Osteocyte (in vitro differentiated cells): ENCODE measurements around the gene LRIT1. TPM values are rescaled to one million over a fixed set of nuclear protein-coding genes. Genes with fewer than 3 reads are reported as not detected.

Source experiments
- DNase-seq: peaks from one replicate; pipeline ENCODE4 v3.0.0; 2021; ENCODE audit warnings: mixed read lengths; ENCODE audit not compliant: unreplicated experiment; ENCODE audit errors: extremely low spot score
- H3K27ac Mint-ChIP-seq: one replicate; pipeline ENCODE4 v1.8.0; 2021; ENCODE audit warnings: mild to moderate bottlenecking, mixed read lengths; ENCODE audit not compliant: unreplicated experiment
- H3K27me3 Mint-ChIP-seq: one replicate; pipeline ENCODE4 v1.8.0; 2021; ENCODE audit warnings: mixed read lengths; ENCODE audit not compliant: unreplicated experiment
- H3K36me3 Mint-ChIP-seq: one replicate; pipeline ENCODE4 v1.8.0; 2021; ENCODE audit warnings: mixed read lengths; ENCODE audit not compliant: unreplicated experiment
- H3K4me1 Mint-ChIP-seq: one replicate; pipeline ENCODE4 v1.8.0; 2021; ENCODE audit warnings: mixed read lengths; ENCODE audit not compliant: unreplicated experiment
- H3K4me3 Mint-ChIP-seq: one replicate; pipeline ENCODE4 v1.8.0; 2021; ENCODE audit warnings: mild to moderate bottlenecking, moderate library complexity, mixed read lengths; ENCODE audit not compliant: unreplicated experiment
- H3K9me3 Mint-ChIP-seq: one replicate; pipeline ENCODE4 v1.8.0; 2021; ENCODE audit warnings: mixed read lengths; ENCODE audit not compliant: unreplicated experiment
- CTCF ChIP-seq: fragments of 200-600 bp; sonication (generic); IDR thresholded peaks from 2 replicates; pipeline ENCODE4 v1.5.0; 2021; ENCODE audit warnings: antibody characterized with exemption, mild to moderate bottlenecking, moderate library complexity
- total RNA-seq: library from RNA; stranded (reverse); gene quantifications from 2 replicates; pipeline ENCODE4 v1.2.1, GENCODE V29; 2021

Gene LRIT1
- total RNA-seq, 1 donor from 2014 or later = not detected

GRCh38 chr10:84237199-84238051 lies 3.9 kb downstream of the LRIT1 start:
- Mint-ChIP-seq H3K27me3 (peaks cover 19% of the 10 kb centered on the region), H3K9me3 (no peaks in the 10 kb centered on the region), H3K36me3 (no peaks in the 10 kb centered on the region), H3K4me1 (no peaks in the 10 kb centered on the region), H3K27ac (no peak overlapping the region), H3K4me3 (no peak overlapping the region)
- no peak for DNase-seq
- TF ChIP-seq CTCF = no peak

- Mint-ChIP-seq H3K36me3 (no peaks in the 10 kb centered on the region), H3K4me1 (no peaks in the 10 kb centered on the region), H3K27ac (no peak overlapping the region), H3K27me3 (peaks cover 19% of the 10 kb centered on the region), H3K9me3 (no peaks in the 10 kb centered on the region), H3K4me3 (no peak overlapping the region)
- no peak for DNase-seq
- TF ChIP-seq CTCF = no peak
Observed at GRCh38 chr10:84236807-84237198, 4.5 kb downstream of the LRIT1 start.

DNA sequence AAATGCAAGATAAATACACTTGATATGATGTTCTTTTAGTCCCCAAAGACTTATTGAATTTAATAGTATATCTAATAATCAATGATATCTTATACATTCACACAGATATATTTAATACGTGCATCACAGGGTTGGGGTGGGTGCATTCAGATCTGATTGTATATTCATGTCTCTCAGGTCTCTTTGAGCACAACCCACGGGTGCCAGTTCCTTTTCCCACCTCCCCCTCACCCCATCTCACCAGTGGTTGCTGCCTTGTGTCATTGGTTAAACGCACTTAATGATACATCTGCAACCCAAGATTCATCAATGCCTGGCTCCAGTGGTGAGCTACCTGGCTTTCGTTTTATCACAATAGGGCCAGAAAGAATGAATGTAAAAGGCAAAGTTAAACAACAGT lies 6.2 kb downstream of the LRIT1 start:
- no peak for DNase-seq
- Mint-ChIP-seq H3K9me3 (no peaks in the 10 kb centered on the region), H3K27ac (no peak overlapping the region), H3K4me3 (no peak overlapping the region), H3K4me1 (no peaks in the 10 kb centered on the region), H3K27me3 (peaks cover 15% of the 10 kb centered on the region), H3K36me3 (no peaks in the 10 kb centered on the region)
- no peak for TF ChIP-seq CTCF

- no peaks in the 10 kb centered on the region for H3K4me1 Mint-ChIP-seq
- H3K27ac Mint-ChIP-seq = no peak overlapping the region
- no peak overlapping the region for H3K4me3 Mint-ChIP-seq
- H3K9me3 Mint-ChIP-seq = no peaks in the 10 kb centered on the region
- H3K36me3 Mint-ChIP-seq = no peaks in the 10 kb centered on the region
- no peak for DNase-seq
- peaks cover 16% of the 10 kb centered on the region for H3K27me3 Mint-ChIP-seq
- TF ChIP-seq CTCF = no peak
Observed at GRCh38 chr10:84234479-84234878, 6.9 kb downstream of the LRIT1 start.

GRCh38 chr10:84233940-84234339 lies 7.4 kb downstream of the LRIT1 start:
- H3K27ac Mint-ChIP-seq = no peak overlapping the region
- no peaks in the 10 kb centered on the region for H3K4me1 Mint-ChIP-seq
- no peaks in the 10 kb centered on the region for H3K36me3 Mint-ChIP-seq
- H3K4me3 Mint-ChIP-seq = no peak overlapping the region
- DNase-seq = no peak
- H3K9me3 Mint-ChIP-seq = no peaks in the 10 kb centered on the region
- peaks cover 13% of the 10 kb centered on the region for H3K27me3 Mint-ChIP-seq
- TF ChIP-seq CTCF = no peak
